Breast epithelium (tissue), 4 donors: ENCODE measurements around the gene IMMP2L. TPM values are rescaled to one million over a fixed set of nuclear protein-coding genes. Genes with fewer than 3 reads are reported as not detected.
A peak's percentile ranks its signal among the peaks of the same experiment; 100 is the strongest.

Experiments used
- DNase-seq, 2 donors: peaks; one replicate each; pipeline ENCODE4 v3.0.0-alpha.2; 2019; ENCODE audit warnings: low spot score in 2 of 2
- H3K27ac ChIP-seq, 2 donors: fragments of 200-600 bp; sonication (generic) in 1 of 2; one replicate each; pipeline ENCODE4 v1.5.1; 2016 to 2019; ENCODE audit warnings: mild to moderate bottlenecking in 1 of 2
- H3K27me3 ChIP-seq, 2 donors: fragments of 200-600 bp; sonication (generic) in 1 of 2; one replicate each; pipeline versions ENCODE4 v1.5.1 to v1.6.0; 2017 to 2019; ENCODE audit warnings: control low read depth in 1 of 2, mild to moderate bottlenecking in 1 of 2
- H3K36me3 ChIP-seq: fragments of 200-600 bp; one replicate; pipeline ENCODE4 v1.5.1; 2019
- H3K4me1 ChIP-seq, 2 donors: fragments of 200-600 bp; sonication (generic); one replicate each; pipeline ENCODE4 v1.5.1; 2016 to 2019; ENCODE audit warnings: control low read depth in 1 of 2
- H3K4me3 ChIP-seq, 3 donors: fragments of 200-600 bp; sonication (generic); 1 replicate in 2 of 3; 2 replicates in 1 of 3; pipeline ENCODE4 v1.5.1; 2016 to 2019; ENCODE audit warnings: mild to moderate bottlenecking in 3 of 3, moderate library complexity in 2 of 3
- H3K9me3 ChIP-seq, 2 donors: fragments of 200-600 bp; sonication (generic) in 1 of 2; one replicate each; pipeline ENCODE4 v1.5.1; 2016 to 2019; ENCODE audit warnings: control low read depth in 1 of 2
- POLR2A ChIP-seq: fragments of 450-650 bp; IDR thresholded peaks from one replicate; pipeline ENCODE4 v1.6.1; 2016; ENCODE audit warnings: antibody characterized with exemption, mild to moderate bottlenecking, moderate library complexity
- POLR2AphosphoS5 ChIP-seq, 3 donors: sonication (generic); formaldehyde crosslinking; IDR thresholded peaks; one replicate each; pipeline ENCODE4 v1.6.1; 2017; ENCODE audit warnings: antibody characterized with exemption in 3 of 3
- intact Hi-C: fragments of 100-400 bp; cut with DNase I; formaldehyde crosslinking; loops from one replicate; pipeline ENCODE4 v1.15.1; 2023; ENCODE audit warnings: low total_unique reads
- total RNA-seq, 3 donors: library from RNA; depleted of rRNA; stranded (reverse); fragments of >200 nt; gene quantifications; one replicate each; pipeline ENCODE4 v1.1.0, GENCODE V29; 2016
- TF ChIP-seq, protein P1 (sequence below), 3 donors: fragments of 450-650 bp; IDR thresholded peaks; one replicate each; pipeline ENCODE4 v1.5.1; 2016 to 2017; ENCODE audit warnings: antibody characterized with exemption in 3 of 3, mild to moderate bottlenecking in 3 of 3, moderate library complexity in 3 of 3

IMMP2L gene
- total RNA-seq, 3 donors from 2014 or later: 19.8 to 39.7 (median 30.8) TPM

DNA sequence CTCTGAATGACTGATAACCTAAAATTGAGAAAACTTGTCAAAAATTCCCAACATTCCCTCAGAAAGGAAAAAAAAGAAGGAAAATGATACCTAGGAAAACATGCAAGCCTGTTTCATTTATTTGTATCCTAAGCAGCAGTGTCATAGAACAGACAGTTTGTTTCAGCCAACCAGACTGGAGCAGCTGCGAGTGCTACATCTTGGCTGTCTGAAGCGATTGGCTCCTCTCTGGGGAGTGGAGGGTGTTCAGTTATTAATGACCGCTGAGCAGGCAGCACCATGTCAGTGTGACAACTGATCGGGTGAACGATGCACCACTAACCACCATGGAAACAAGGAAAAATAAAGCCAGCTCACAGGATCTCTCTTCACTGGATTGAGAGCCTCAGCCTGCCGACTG is 471.4 kb downstream of the IMMP2L start, which contains the start of gene LRRN3:
TSS of gene LRRN3 (plus strand) at position 282 of the 400 bp plus-strand sequence. CDS start 31,646 bp downstream, outside the sequence.
- Histone ChIP-seq H3K9me3 (no peaks in the 10 kb centered on the region), H3K4me1 (no peaks in the 10 kb centered on the region), H3K27ac (no peak within 1 kb of the TSS), H3K36me3 (no peaks in the 10 kb centered on the region), H3K4me3 (peak within 1 kb of the TSS; percentile 27 to 43 (median 42)), H3K27me3 (no peaks in the 10 kb centered on the region)
- TF ChIP-seq, protein P1, sequence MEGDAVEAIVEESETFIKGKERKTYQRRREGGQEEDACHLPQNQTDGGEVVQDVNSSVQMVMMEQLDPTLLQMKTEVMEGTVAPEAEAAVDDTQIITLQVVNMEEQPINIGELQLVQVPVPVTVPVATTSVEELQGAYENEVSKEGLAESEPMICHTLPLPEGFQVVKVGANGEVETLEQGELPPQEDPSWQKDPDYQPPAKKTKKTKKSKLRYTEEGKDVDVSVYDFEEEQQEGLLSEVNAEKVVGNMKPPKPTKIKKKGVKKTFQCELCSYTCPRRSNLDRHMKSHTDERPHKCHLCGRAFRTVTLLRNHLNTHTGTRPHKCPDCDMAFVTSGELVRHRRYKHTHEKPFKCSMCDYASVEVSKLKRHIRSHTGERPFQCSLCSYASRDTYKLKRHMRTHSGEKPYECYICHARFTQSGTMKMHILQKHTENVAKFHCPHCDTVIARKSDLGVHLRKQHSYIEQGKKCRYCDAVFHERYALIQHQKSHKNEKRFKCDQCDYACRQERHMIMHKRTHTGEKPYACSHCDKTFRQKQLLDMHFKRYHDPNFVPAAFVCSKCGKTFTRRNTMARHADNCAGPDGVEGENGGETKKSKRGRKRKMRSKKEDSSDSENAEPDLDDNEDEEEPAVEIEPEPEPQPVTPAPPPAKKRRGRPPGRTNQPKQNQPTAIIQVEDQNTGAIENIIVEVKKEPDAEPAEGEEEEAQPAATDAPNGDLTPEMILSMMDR (IDR thresholded peaks at IDR 0.05): no peak
- no peak for TF ChIP-seq POLR2AphosphoS5 (IDR thresholded peaks at IDR 0.05)
- TF ChIP-seq POLR2A: no peak
- intact Hi-C loops: loop anchor here (5.0 kb wide), 1 partner anchor 204 kb away; no protein-coding TSS in a partner anchor
- DNase-seq: no peak

DNA sequence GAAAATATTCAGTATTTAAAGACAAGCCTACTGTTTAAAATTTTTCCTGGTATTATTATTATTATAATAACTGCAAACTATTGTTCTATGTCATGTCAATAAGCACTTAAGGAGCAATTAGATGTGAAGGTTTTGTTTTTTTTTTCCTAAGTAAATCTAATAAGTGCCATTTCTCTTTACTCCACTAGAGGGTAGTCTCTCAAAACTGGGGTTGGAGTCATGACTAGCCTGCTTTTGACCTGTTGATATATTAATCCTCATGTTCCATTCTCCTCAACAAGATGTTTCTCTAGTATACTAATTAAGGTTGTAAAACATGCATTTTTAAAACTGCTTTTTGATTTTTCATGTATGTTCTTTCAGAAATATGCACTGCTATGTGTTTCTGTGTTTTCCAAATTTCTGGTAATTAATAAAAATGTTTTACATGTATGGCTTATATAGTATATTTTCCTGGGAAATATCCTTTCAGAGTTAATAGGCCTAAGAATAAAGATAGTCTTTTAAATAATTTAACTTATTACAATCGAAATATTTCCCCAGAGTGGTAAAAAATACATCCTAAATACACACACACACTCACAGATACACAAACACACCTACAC is 472.4 kb downstream of the IMMP2L start:
- no peak for TF ChIP-seq POLR2AphosphoS5 (IDR thresholded peaks at IDR 0.05)
- TF ChIP-seq, protein P1 (IDR thresholded peaks at IDR 0.05): peak; percentile 33 to 59 (median 36)
- TF ChIP-seq POLR2A: no peak
- H3K4me1 ChIP-seq: no peaks in the 10 kb centered on the region
- no peak overlapping the region for H3K27ac ChIP-seq
- H3K36me3 ChIP-seq: no peaks in the 10 kb centered on the region
- H3K27me3 ChIP-seq: no peaks in the 10 kb centered on the region
- DNase-seq: no peak
- H3K4me3 ChIP-seq: no peak overlapping the region
- H3K9me3 ChIP-seq: no peaks in the 10 kb centered on the region
- intact Hi-C loops: loop anchor here (5.0 kb wide), 1 partner anchor 203 kb away; no protein-coding TSS in a partner anchor

DNA sequence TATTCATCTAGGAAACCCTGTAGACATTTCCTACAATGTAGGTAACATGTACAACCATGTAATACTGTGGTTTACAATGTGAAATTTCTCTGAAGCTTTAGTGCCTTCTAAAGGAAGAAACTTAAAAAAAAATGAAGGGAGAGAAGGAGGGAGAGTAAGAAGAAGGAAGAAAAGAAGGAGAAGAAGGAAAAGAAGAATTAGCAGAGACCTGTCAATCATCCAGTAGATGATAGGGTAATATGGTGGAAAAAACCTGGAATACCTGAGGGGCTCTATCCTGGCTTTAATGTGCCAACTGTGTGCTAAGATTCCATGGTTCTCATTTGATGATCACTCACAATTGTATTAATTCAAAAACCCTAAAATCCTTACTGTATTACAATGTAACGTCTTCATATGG is 474.0 kb downstream of the IMMP2L start:
- Histone ChIP-seq H3K4me3 (no peak overlapping the region), H3K4me1 (no peaks in the 10 kb centered on the region), H3K36me3 (no peaks in the 10 kb centered on the region), H3K27me3 (no peaks in the 10 kb centered on the region), H3K27ac (no peak overlapping the region), H3K9me3 (no peaks in the 10 kb centered on the region)
- intact Hi-C loops: no loop called here
- no peak for DNase-seq
- no peak for TF ChIP-seq POLR2AphosphoS5 (IDR thresholded peaks at IDR 0.05)
- no peak for TF ChIP-seq POLR2A
- TF ChIP-seq, protein P1 (IDR thresholded peaks at IDR 0.05): no peak

DNA sequence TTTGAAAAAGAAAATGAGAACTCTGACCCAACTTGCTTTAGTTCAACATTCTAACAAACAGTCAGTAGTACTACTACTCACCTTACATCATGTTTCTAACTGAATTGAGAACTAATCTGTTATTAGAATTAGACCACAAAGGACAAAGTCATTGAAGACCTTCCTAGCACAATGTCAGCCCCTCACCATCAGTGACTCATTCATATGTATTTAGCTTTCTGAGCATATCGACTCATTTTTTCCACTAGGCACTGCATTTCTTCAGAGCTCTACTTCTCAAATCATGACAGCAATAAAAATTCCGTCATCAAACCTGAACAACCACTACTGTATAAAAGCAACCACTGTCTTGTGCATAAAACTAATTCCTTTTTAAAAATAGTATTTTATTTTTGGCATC is 475.8 kb downstream of the IMMP2L start:
- intact Hi-C loops: no loop called here
- DNase-seq: no peak
- Histone ChIP-seq H3K36me3 (no peaks in the 10 kb centered on the region), H3K4me3 (no peak overlapping the region), H3K27ac (no peak overlapping the region), H3K9me3 (no peaks in the 10 kb centered on the region), H3K27me3 (no peaks in the 10 kb centered on the region), H3K4me1 (no peaks in the 10 kb centered on the region)
- TF ChIP-seq, protein P1 (IDR thresholded peaks at IDR 0.05): no peak
- TF ChIP-seq POLR2A: no peak
- no peak for TF ChIP-seq POLR2AphosphoS5 (IDR thresholded peaks at IDR 0.05)

DNA sequence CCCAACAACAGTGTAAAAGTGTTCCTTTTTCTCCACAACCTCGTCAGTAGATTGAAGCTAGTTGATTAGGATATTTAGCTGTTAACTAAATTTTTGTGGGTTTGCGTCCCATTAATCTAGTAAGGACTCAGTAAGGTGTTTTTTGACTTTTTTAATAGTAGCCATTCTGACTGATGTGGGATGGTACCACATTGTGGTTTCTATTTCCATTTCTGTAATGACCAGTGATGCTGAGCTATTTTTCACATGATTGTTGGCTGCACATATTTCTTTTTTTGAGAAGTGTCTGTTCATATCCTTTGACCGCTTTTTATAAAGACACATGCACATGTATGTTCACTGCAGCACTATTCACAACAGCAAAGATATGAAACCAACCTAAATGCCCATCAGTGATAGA is 476.9 kb downstream of the IMMP2L start:
- intact Hi-C loops: no loop called here
- no peak overlapping the region for H3K27ac ChIP-seq
- no peak for TF ChIP-seq POLR2A
- TF ChIP-seq, protein P1 (IDR thresholded peaks at IDR 0.05): no peak
- no peak for TF ChIP-seq POLR2AphosphoS5 (IDR thresholded peaks at IDR 0.05)
- H3K36me3 ChIP-seq: no peaks in the 10 kb centered on the region
- DNase-seq: no peak
- H3K4me1 ChIP-seq: no peaks in the 10 kb centered on the region
- H3K4me3 ChIP-seq: no peak overlapping the region
- H3K27me3 ChIP-seq: no peaks in the 10 kb centered on the region
- no peaks in the 10 kb centered on the region for H3K9me3 ChIP-seq
